Omental fat pad (tissue), 4 donors: ENCODE data around the gene ANKRD13A. TPM values are rescaled to one million over a fixed set of nuclear protein-coding genes. Genes with fewer than 3 reads are reported as not detected.

Source experiments
- ATAC-seq: fragments of 150-250 bp; one replicate; pipeline ENCODE4 v1.9.1; 2016; ENCODE audit warnings: mild to moderate bottlenecking, moderate library complexity; ENCODE audit not compliant: low FRiP score
- DNase-seq: peaks from one replicate; pipeline ENCODE4 v3.0.0-alpha.2; 2019; ENCODE audit warnings: low spot score
- CTCF ChIP-seq, 3 donors: fragments of 450-650 bp; IDR thresholded peaks; one replicate each; pipeline ENCODE4 v1.5.1; 2016 to 2017; ENCODE audit warnings: antibody characterized with exemption in 3 of 3, mild to moderate bottlenecking in 3 of 3, moderate library complexity in 2 of 3
- total RNA-seq, 4 donors: library from RNA; depleted of rRNA; stranded (reverse); fragments of >200 nt; gene quantifications; one replicate each; pipeline ENCODE4 v1.1.0, GENCODE V29; 2016

The ANKRD13A gene
- total RNA-seq, 4 donors from 2014 or later = 33.6 to 93.3 (median 43.2) TPM

GRCh38 chr12:109998241-109998903 lies 858 bp upstream of the ANKRD13A start:
- no peak for TF ChIP-seq CTCF (IDR thresholded peaks at IDR 0.05)
- ATAC-seq (no peak), DNase-seq (no peak)

DNA sequence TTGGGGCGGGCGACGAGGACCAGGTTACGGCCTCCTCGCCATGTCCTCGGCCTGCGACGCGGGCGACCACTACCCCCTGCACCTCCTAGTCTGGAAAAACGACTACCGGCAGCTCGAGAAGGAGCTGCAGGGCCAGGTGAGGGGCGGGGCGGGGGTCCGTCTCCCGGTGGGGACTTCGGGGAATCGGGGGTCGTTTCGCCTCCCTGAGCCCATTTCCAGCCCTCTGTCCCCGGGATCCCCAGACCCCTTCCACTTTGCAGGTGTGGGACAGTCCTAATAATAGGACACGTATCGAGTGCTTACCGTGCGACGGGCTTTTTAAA lies 380 bp downstream of the ANKRD13A start:
- TF ChIP-seq CTCF (IDR thresholded peaks at IDR 0.05) = no peak
- DNase-seq = no peak
- ATAC-seq = no peak

DNA sequence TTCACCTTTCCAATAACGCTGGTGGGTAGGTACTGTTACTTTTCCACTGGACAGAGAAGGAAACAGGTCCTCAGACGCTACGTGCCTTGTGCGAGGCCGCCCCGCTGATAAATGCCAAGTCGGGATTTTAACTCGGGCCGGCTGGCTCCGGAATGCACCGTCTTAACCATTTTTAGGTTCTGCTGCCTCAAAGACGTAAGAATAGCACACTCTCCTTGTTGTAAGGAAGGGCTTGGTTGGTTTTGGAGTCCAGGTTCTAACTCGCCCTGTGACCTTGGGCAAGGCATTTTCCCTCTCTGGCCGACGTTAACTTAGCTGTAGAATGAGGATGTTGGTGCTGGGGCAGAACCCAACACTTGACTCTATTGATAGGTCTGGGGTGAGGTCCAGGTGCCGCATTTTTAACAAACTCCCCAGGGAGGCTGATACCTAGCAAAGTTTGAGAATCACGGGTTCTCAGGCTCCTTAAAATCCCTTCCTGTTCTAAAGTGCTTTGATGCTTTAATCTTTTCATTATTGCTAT lies 814 bp downstream of the ANKRD13A start:
- no peak for ATAC-seq
- no peak for DNase-seq
- TF ChIP-seq CTCF (IDR thresholded peaks at IDR 0.05) = no peak

DNA sequence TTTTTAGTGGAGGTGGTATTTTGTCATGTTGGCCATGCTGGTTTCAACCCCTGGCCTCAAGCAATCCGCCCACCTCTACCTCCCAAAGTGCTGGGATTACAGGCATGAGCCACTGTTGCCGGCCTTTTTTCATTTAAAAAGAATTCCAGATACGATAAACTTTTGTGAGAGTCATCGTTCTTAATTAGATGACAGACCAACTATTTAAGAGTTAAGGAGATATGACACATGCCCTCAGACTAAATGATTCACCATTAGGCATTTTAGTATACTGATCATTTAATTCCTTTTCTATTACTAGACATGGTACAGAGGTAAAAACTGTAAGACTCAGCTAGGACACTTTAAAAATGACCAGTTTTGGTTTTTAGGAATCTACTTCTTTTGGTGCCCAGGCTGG lies 2.4 kb downstream of the ANKRD13A start:
- no peak for TF ChIP-seq CTCF (IDR thresholded peaks at IDR 0.05)
- DNase-seq = no peak
- no peak for ATAC-seq

GRCh38 chr12:110002676-110003515 lies 3.7 kb downstream of the ANKRD13A start:
- ATAC-seq = no peak

DNA sequence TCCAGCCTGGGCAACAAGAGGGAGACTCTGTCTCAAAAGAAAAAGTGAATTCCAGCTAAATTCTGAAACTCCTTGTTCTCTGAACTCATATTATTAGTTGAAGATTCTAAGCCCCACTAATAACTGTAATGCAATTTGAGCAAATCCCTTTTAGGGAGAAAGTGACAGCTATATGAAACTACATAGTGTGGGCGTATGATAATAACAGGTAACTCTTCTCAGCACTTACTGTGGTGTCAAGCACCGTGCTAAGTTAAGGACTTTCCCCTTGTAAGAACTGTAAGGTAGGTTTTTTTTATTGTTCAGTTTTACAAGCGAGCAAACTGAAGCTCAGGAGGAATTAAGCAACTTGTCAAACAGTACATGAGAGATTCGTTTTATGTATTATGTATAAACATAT lies 5.4 kb downstream of the ANKRD13A start:
- no peak for TF ChIP-seq CTCF (IDR thresholded peaks at IDR 0.05)
- ATAC-seq (no peak), DNase-seq (no peak)

More at GRCh38 chr12:110002676-110003515, 3.7 kb downstream of the ANKRD13A start:
- DNase-seq = no peak
- no peak for TF ChIP-seq CTCF (IDR thresholded peaks at IDR 0.05)
